HG02884 (cell line): Measurements from ENCODE around the gene SIRPG.
"Not testable (repeated sequence)": the region's sequence is repeated elsewhere in the genome, so short reads cannot be mapped to it uniquely, and the experiment has no call there.

Experiments used
- ATAC-seq: cut with Tn5 transposase; IDR thresholded peaks from one replicate; pipeline ENCODE4 v1.9.1; 2021; ENCODE audit warnings: mild to moderate bottlenecking, moderate library complexity; ENCODE audit not compliant: unreplicated experiment

SIRPG gene

DNA sequence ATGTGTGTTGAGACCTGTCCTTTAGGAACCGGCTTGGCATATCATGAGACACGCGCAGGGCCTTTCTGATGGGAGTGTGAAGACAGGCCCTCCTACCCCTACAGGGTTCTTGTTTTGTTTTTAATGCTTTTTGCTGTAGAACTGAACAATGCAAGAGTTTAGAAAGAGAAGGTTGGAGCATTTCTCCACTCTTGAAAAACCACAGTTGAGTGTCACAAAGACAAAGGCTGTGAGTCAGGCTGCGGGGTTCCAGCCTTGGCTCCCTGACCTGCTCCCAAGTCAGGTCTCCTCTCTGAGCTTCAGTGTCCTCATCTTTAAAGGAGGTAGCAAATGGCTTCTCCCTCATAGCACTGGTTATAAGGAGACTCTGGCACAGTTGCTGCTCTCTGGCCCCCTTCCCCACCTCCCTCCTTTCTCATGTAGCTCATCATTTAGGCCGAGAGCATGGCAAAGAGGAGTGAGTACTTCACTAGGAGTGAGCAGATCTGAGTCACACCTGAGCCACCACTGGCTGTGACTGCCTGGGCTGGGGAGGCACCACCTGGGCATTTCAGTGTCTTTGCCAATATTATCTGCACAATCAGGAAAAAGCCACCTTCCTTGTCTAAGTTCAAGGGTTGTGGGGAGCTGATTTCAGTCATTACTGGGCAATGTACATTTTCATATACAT lies 48.8 kb downstream of the SIRPG start:
- not testable (repeated sequence) for ATAC-seq

DNA sequence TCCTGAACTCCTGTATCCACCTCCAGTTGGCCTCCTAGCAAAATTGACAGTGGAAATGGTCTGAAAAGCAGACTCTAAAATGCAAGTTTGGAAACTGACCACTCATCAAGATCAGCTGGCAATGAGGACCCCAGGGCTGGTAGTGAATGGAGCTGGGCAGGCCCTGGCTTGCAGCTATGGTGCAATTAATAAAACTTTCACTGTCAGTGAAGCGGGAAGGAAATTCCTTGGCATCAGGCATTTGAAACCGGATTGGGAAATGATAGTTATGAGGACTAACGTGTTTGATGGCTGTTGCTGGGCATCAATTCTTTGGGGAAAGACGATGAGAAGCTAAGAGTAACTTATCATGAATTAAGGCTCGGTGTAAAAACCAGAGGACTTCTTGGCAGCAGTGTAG lies 56.8 kb downstream of the SIRPG start:
- ATAC-seq, result no peak

DNA sequence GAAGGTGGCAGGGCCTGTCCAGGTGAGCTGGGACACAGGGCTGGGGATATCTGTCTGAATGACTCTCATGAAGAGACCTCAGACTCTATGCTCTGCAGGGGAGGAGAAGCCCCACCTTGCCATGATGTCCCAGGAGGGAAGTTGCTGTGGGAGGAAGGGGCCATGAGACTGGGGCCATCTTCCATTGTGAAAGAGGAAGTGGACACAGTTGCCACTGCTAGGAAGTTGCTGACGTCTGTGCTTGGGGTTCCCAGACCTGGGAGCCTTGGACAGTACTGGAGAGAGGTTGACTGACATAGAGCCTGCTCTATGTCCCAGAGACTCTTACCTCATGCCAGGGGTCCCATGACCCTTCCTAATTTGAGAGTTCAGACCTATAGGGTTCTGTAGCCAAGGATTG lies 62.2 kb downstream of the SIRPG start:
- ATAC-seq, result no peak

- ATAC-seq, result no peak
Observed at GRCh38 chr20:1588533-1589460, 68.8 kb downstream of the SIRPG start.

DNA sequence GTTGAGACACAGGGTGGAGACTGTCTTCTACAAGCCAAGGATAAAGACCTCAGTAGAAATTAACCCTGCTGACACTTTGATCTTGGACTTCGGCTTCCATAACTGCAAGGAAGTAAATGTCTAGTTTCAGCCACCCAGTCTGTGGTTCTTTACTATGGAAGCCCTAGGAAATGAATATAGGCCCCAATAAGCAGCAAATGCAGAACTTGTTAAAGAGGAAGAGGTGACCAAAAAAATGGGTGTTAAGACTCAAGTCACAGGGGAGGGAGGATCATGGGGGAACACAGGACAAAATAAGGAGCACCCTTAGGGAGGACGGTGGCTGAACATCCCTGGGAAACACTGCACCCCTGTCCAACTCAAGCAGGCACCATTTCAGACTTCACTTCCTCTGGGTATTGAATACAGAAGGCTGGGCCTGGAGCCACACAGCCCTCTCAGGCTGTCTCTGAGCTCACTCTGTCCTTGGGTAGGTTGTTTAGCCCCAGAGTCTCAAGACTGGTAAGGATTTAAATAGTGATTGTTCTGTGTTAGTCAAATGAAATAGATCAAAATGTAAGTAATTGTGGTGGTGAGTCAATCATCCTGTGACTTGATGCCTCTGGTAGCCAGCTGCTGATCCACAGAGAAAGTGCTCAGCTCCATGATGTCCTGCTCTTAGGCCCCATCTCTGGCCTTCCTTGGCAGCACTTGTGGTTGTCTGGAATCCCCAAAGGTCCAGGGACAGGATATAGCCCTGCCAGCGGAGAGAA lies 69.6 kb downstream of the SIRPG start:
- ATAC-seq, result no peak

GRCh38 chr20:1579488-1579887 lies 78.1 kb downstream of the SIRPG start:
- no peak for ATAC-seq
